ENCODE measurements around the gene GRAMD1B.
"Not testable (repeated sequence)": the region's sequence is repeated elsewhere in the genome, so short reads cannot be mapped to it uniquely, and the experiment has no call there.

Gene GRAMD1B

GRCh38 chr11:123519055-123519796 lies 89.2 kb downstream of the GRAMD1B start:
- Histone ChIP-seq H3K4me3 (replicated peaks; ENCODE audit: insufficient read depth, low read length) (no peak overlapping the region), H3K27me3 (ENCODE audit: insufficient read depth, poor library complexity, severe bottlenecking) (no peaks in the 10 kb centered on the region)

DNA sequence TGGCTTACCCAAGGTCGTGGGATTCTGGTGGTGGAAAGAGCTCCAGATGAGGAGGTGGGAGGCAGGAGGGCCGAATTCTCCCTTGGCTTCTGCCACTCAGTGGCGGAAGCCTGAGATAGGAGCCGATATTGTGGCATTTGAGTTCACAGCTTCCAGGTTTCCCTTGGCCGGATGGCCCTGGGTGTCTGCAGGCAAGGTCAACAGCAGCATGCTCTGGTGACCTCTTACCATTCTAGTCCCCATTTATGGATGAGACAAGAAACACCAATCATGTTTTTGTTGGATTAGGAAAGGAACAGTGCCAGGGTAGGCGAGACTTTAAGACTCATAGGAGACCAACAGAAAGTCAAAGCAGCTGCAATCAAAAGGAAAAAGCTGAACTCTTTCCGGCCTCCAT lies 89.7 kb downstream of the GRAMD1B start:
- Histone ChIP-seq H3K27ac (replicated peaks) (no peak overlapping the region), H3K27me3 (ENCODE audit: insufficient read depth, poor library complexity, severe bottlenecking) (no peaks in the 10 kb centered on the region), H3K4me3 (replicated peaks; ENCODE audit: insufficient read depth, low read length) (no peak overlapping the region)
- no peak for DNase-seq (ENCODE audit: low read depth in 1 of 2, low spot score in 1 of 2)
- TF ChIP-seq, protein P1, sequence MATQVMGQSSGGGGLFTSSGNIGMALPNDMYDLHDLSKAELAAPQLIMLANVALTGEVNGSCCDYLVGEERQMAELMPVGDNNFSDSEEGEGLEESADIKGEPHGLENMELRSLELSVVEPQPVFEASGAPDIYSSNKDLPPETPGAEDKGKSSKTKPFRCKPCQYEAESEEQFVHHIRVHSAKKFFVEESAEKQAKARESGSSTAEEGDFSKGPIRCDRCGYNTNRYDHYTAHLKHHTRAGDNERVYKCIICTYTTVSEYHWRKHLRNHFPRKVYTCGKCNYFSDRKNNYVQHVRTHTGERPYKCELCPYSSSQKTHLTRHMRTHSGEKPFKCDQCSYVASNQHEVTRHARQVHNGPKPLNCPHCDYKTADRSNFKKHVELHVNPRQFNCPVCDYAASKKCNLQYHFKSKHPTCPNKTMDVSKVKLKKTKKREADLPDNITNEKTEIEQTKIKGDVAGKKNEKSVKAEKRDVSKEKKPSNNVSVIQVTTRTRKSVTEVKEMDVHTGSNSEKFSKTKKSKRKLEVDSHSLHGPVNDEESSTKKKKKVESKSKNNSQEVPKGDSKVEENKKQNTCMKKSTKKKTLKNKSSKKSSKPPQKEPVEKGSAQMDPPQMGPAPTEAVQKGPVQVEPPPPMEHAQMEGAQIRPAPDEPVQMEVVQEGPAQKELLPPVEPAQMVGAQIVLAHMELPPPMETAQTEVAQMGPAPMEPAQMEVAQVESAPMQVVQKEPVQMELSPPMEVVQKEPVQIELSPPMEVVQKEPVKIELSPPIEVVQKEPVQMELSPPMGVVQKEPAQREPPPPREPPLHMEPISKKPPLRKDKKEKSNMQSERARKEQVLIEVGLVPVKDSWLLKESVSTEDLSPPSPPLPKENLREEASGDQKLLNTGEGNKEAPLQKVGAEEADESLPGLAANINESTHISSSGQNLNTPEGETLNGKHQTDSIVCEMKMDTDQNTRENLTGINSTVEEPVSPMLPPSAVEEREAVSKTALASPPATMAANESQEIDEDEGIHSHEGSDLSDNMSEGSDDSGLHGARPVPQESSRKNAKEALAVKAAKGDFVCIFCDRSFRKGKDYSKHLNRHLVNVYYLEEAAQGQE (IDR thresholded peaks at IDR 0.05; ENCODE audit: insufficient replicate concordance, low read depth), result no peak
- TF ChIP-seq, protein P2, sequence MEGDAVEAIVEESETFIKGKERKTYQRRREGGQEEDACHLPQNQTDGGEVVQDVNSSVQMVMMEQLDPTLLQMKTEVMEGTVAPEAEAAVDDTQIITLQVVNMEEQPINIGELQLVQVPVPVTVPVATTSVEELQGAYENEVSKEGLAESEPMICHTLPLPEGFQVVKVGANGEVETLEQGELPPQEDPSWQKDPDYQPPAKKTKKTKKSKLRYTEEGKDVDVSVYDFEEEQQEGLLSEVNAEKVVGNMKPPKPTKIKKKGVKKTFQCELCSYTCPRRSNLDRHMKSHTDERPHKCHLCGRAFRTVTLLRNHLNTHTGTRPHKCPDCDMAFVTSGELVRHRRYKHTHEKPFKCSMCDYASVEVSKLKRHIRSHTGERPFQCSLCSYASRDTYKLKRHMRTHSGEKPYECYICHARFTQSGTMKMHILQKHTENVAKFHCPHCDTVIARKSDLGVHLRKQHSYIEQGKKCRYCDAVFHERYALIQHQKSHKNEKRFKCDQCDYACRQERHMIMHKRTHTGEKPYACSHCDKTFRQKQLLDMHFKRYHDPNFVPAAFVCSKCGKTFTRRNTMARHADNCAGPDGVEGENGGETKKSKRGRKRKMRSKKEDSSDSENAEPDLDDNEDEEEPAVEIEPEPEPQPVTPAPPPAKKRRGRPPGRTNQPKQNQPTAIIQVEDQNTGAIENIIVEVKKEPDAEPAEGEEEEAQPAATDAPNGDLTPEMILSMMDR (IDR thresholded peaks at IDR 0.05; ENCODE audit: insufficient read depth, low read length), result no peak

More at GRCh38 chr11:123519055-123519796, 89.2 kb downstream of the GRAMD1B start:
- DNase-seq (ENCODE audit: low read depth in 1 of 2, low spot score in 1 of 2), result no peak
- TF ChIP-seq GABPA (IDR thresholded peaks at IDR 0.05; ENCODE audit: low read depth) (no peak), SPI1 (IDR thresholded peaks at IDR 0.05; ENCODE audit: borderline replicate concordance, low read depth) (no peak)
- TF ChIP-seq, protein P1 (IDR thresholded peaks at IDR 0.05; ENCODE audit: insufficient replicate concordance, low read depth), result no peak
- TF ChIP-seq, protein P2 (IDR thresholded peaks at IDR 0.05; ENCODE audit: insufficient read depth, low read length), result no peak
- no peak overlapping the region for H3K27ac ChIP-seq (replicated peaks)

GRCh38 chr11:123520476-123520875 lies 90.4 kb downstream of the GRAMD1B start:
- DNase-seq (ENCODE audit: low read depth in 1 of 2, low spot score in 1 of 2); H3K27me3 ChIP-seq (ENCODE audit: insufficient read depth, poor library complexity, severe bottlenecking); H3K27ac ChIP-seq (replicated peaks); H3K4me3 ChIP-seq (replicated peaks; ENCODE audit: insufficient read depth, low read length): not testable (repeated sequence)

DNA sequence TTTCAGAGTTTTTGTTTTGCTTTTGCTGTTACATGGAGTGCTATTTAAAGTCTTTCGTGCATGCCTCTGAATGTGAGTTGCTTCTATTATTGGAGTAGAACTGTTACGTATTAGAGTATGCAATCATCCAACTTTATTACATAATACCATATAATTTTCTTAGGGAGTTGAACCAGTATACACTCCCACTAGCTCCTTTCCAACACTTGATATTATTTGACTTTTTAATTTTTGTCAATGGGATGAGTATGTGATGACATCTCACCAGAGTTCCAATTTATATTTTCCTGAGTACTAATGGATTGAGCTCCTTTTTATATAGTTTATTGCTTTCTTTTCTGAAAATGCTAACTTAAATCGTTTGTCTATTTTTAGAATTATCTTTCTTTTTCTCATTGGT lies 90.9 kb downstream of the GRAMD1B start:
- Histone ChIP-seq H3K27ac (replicated peaks) (no peak overlapping the region), H3K4me3 (replicated peaks; ENCODE audit: insufficient read depth, low read length) (no peak overlapping the region), H3K27me3 (ENCODE audit: insufficient read depth, poor library complexity, severe bottlenecking) (no peaks in the 10 kb centered on the region)
- TF ChIP-seq GABPA (IDR thresholded peaks at IDR 0.05; ENCODE audit: low read depth), result no peak
- TF ChIP-seq, protein P2 (IDR thresholded peaks at IDR 0.05; ENCODE audit: insufficient read depth, low read length), result no peak
- TF ChIP-seq, protein P1 (IDR thresholded peaks at IDR 0.05; ENCODE audit: insufficient replicate concordance, low read depth), result no peak
- TF ChIP-seq POLR2AphosphoS5 (IDR thresholded peaks at IDR 0.05; ENCODE audit: low read depth), result no peak
- TF ChIP-seq SPI1 (IDR thresholded peaks at IDR 0.05; ENCODE audit: borderline replicate concordance, low read depth), result no peak
- DNase-seq (ENCODE audit: low read depth in 1 of 2, low spot score in 1 of 2), result no peak
